Upper lobe of left lung (tissue), 4 donors: ENCODE data around the gene MGMT.

Experiments
- CTCF ChIP-seq, 6 experiments: fragments of 450-650 bp in 4 of 6; fragments of 200-600 bp in 2 of 6; sonication (generic) in 2 of 6; IDR thresholded peaks; one replicate each; pipeline ENCODE4 v1.5.1; 2016 to 2019; ENCODE audit warnings: antibody characterized with exemption in 6 of 6
- EP300 ChIP-seq, 4 donors: sonication (generic); formaldehyde crosslinking; IDR thresholded peaks; one replicate each; pipeline ENCODE4 v1.5.1; 2017; ENCODE audit warnings: antibody characterized with exemption in 4 of 4, control low read depth in 2 of 4
- POLR2A ChIP-seq, 4 donors: fragments of 450-650 bp; IDR thresholded peaks; one replicate each; pipeline ENCODE4 v1.5.1; 2016 to 2017; ENCODE audit warnings: antibody characterized with exemption in 4 of 4, mild to moderate bottlenecking in 2 of 4
- POLR2AphosphoS5 ChIP-seq, 2 donors: sonication (generic); formaldehyde crosslinking; IDR thresholded peaks; one replicate each; pipeline ENCODE4 v1.5.1; 2017; ENCODE audit warnings: antibody characterized with exemption in 2 of 2

- TF ChIP-seq CTCF (IDR thresholded peaks at IDR 0.05) = no peak
- TF ChIP-seq POLR2A (IDR thresholded peaks at IDR 0.05) = no peak
- no peak for TF ChIP-seq EP300 (IDR thresholded peaks at IDR 0.05)
- TF ChIP-seq POLR2AphosphoS5 (IDR thresholded peaks at IDR 0.05) = no peak
Measured at GRCh38 chr10:129604333-129605032, 137.4 kb downstream of the MGMT start.
